Ovary (tissue), 9 donors: ENCODE measurements around the gene ETNK2. TPM values are rescaled to one million over a fixed set of nuclear protein-coding genes. Genes with fewer than 3 reads are reported as not detected.

Experiments used
- DNase-seq, 5 donors: peaks; one replicate each; pipeline ENCODE4 v3.0.0-alpha.2; 2019 to 2020
- H3K27ac ChIP-seq, 2 donors: fragments of 200-600 bp; one replicate each; pipeline versions ENCODE4 v1.5.1 to v1.8.0; 2019 to 2022
- H3K27me3 ChIP-seq: fragments of 200-600 bp; one replicate; pipeline ENCODE4 v1.8.0; 2022
- H3K36me3 ChIP-seq: fragments of 200-600 bp; sonication (generic); one replicate; pipeline ENCODE4 v1.5.1; 2019
- H3K4me1 ChIP-seq: one replicate; pipeline ENCODE4 v1.8.1; 2013; ENCODE audit warnings: mild to moderate bottlenecking, moderate library complexity; ENCODE audit not compliant: insufficient read depth
- H3K4me3 ChIP-seq: fragments of 200-600 bp; sonication (generic); one replicate; pipeline ENCODE4 v1.5.1; 2017
- H3K9me3 ChIP-seq, 2 donors: fragments of 200-600 bp in 1 of 2; sonication (generic) in 1 of 2; one replicate each; pipeline versions ENCODE4 v1.5.1 to v1.8.1; 2013 to 2019; ENCODE audit warnings: mild to moderate bottlenecking in 1 of 2, moderate library complexity in 1 of 2
- EP300 ChIP-seq: sonication (generic); formaldehyde crosslinking; IDR thresholded peaks from one replicate; pipeline ENCODE4 v1.6.1; 2017; ENCODE audit warnings: antibody characterized with exemption
- POLR2A ChIP-seq: fragments of 450-650 bp; IDR thresholded peaks from one replicate; pipeline ENCODE4 v1.6.1; 2017; ENCODE audit warnings: antibody characterized with exemption, mild to moderate bottlenecking, moderate library complexity
- WGBS, 3 donors: extraction: QIAGEN DNeasy Blood & Tissue Kit in 1 of 3; methylation state at CpG; one replicate each; pipeline versions ENCODE4 v1.1.5 to v1.1.7; 2013 to 2017; 5-methylcytosine and 5-hydroxymethylcytosine counted together
- intact Hi-C, 4 donors: fragments of 100-400 bp; cut with DNase I; formaldehyde crosslinking; loops; one replicate each; pipeline versions ENCODE4 v1.11.0 to v1.15.1; 2022 to 2023
- polyA plus RNA-seq, 2 donors: library from polyadenylated mRNA; stranded (reverse); fragments of 200-250 nt in 1 of 2; fragments of 350-450 nt in 1 of 2; fragmentation: Illumina TruSeq in 1 of 2; extraction: RNeasy Lipid Tissue Mini Kit (QIAGEN cat#74804) in 1 of 2; gene quantifications; one replicate each; pipeline ENCODE4 v1.2.3, GENCODE V29; 2013 to 2014
- total RNA-seq, 7 donors: library from RNA; depleted of rRNA in 2 of 7; stranded (reverse); fragments of >200 nt in 2 of 7; fragmentation: NEBNext Ultra II Directional in 3 of 7; extraction: Animal tissue kit (Norgen Biotek cat#: 25700) in 3 of 7; gene quantifications; one replicate each; pipeline versions ENCODE4 v1.1.0 to v1.2.4, GENCODE V29; 2016 to 2023
- TF ChIP-seq, protein P1 (sequence below), 3 donors: fragments of 450-650 bp in 2 of 3; fragments of 200-600 bp in 1 of 3; IDR thresholded peaks; one replicate each; pipeline versions ENCODE4 v1.5.1 to v1.8.0; 2016 to 2022; ENCODE audit warnings: antibody characterized with exemption in 3 of 3, mild to moderate bottlenecking in 1 of 3
- donor health status: DM: no; HTN: no; CAD: no; lungs with moderate emphysema.
- donor health status: DM: no; HTN: no; CAD: no.
- donor health status: Bipolar disorder and iron deficiency.
- donor health status: DM: yes; HTN: yes; CAD: no.
- donor health status: DM: no; HTN: no; CAD: no.
- donor health status: DM: yes; HTN: yes; CAD: no.

The ETNK2 gene
- total and polyA plus RNA-seq, 9 donors: 16.3 to 60.9 (median 40.3) TPM

DNA sequence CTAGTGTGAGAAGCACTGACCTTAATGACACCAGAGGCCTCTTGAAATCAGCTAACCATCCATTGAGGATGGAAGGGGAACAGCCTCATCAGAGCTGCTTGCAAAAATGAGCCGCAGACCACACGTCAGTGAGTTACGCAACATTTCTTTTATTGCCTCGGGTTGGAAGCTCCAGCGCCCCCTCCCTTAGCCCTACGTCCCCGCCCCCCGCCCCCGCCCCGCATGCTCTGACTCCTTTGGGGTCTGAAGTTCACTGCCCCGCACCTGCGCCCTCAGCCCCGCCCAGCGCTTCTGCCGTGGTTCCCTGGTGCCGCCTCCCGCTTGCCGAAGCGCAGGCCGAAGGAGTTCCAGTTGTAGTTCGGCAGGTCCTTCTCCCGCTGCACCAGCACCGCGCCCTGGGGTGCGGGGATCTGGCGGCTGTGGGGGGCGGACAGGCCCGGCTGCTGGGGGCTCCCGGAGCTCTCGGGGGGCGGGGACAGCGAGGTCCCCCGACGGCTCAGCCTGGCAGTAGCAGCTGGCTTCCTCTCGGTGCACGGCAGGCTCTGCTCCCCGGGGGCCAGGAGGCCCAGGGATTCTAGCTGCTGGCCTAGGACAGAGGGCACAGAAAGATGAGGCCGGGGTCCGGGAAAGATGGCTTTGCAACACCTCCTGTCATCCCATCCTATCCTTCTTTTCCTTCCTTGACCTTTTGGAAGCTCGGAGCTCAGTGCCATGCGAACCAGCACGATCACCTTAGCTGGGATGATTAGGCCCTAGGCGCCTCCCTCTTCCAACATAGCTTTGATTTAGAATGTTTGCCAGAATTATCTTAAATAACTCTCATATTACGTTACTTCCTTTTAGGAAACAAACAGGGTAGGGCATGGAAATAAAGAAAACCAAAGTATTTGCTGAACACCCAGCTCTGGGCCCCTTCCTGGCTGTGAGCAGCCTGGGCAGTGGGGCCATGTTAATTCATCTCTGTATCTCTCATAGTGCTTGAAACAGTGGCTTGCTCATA, 38.7 kb upstream of the ETNK2 start:
- 16 to 28% (median 21%) methylated on average over 23 to 43 of the region's 44 CpGs for WGBS, 3 donors
- intact Hi-C loops: no loop called here
- DNase-seq: peak; percentile 51 to 73 (median 69)
- no peaks in the 10 kb centered on the region for H3K9me3 ChIP-seq
- H3K4me1 ChIP-seq: peaks cover 3% of the 10 kb centered on the region
- peak overlapping the region; percentile 73 for H3K27ac ChIP-seq
- H3K36me3 ChIP-seq: no peaks in the 10 kb centered on the region
- no peaks in the 10 kb centered on the region for H3K27me3 ChIP-seq
- TF ChIP-seq POLR2A: no peak
- no peak overlapping the region for H3K4me3 ChIP-seq

DNA sequence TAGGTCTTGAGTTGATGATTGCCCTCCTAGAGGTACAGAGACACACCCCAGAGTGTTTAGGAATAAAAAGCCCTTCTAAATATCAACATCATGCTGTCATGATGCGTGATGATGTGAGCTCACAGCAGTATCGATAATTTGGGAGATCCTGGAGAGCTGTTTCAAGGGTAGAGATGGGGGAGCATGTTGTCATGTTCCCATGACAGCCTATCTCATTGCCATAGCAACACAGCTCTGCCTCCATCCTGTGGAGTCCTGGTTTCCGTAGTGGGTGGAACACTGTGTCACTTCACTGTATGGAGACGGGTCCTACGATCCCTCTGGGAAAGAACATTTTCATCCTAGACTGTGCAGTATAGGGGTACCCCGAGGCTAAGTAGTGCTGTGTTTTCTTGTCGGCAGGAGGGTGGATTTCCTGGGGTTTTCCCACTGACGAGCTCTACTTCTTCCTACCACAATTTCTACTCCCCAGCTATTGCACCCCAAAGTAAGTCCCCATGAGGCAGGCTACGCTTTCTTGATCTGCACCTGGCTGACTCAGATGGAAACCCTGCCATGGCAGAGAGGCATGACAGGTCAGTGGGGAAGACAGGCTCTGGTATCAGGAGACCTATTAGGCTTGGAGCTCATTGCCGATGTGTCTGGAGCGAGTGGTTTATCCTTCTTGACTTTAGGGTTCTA, 37.3 kb upstream of the ETNK2 start:
- Histone ChIP-seq H3K9me3 (no peaks in the 10 kb centered on the region), H3K36me3 (no peaks in the 10 kb centered on the region), H3K4me1 (peaks cover 3% of the 10 kb centered on the region), H3K4me3 (no peak overlapping the region), H3K27ac (no peak overlapping the region), H3K27me3 (no peaks in the 10 kb centered on the region)
- 84 to 88% (median 84%) methylated on average over 11 of the region's 11 CpGs for WGBS, 3 donors
- intact Hi-C loops: no loop called here
- peak in 1 of 5 donors; percentile 9 for DNase-seq
- TF ChIP-seq, protein P1, sequence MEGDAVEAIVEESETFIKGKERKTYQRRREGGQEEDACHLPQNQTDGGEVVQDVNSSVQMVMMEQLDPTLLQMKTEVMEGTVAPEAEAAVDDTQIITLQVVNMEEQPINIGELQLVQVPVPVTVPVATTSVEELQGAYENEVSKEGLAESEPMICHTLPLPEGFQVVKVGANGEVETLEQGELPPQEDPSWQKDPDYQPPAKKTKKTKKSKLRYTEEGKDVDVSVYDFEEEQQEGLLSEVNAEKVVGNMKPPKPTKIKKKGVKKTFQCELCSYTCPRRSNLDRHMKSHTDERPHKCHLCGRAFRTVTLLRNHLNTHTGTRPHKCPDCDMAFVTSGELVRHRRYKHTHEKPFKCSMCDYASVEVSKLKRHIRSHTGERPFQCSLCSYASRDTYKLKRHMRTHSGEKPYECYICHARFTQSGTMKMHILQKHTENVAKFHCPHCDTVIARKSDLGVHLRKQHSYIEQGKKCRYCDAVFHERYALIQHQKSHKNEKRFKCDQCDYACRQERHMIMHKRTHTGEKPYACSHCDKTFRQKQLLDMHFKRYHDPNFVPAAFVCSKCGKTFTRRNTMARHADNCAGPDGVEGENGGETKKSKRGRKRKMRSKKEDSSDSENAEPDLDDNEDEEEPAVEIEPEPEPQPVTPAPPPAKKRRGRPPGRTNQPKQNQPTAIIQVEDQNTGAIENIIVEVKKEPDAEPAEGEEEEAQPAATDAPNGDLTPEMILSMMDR (IDR thresholded peaks at IDR 0.05): no peak
- no peak for TF ChIP-seq POLR2A
- no peak for TF ChIP-seq EP300

DNA sequence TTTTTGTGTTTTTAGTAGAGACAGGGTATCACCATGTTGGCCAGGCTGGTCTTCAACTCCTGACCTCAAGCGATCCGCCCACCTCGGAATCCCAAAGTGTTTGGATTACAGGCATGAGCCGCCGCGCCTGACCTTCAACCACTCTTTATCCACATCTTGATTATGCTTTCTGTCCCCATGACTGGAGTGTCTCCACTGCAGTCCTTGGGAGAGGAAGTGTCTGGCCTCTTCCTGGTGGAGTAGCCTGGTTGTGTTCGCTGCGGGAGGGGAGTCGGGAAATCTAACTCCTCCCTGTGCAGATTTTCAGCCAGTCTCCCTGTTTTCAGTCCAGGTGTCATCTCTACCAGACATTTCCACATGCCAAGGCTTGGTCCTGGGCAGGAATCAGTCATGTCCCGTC, 34.8 kb upstream of the ETNK2 start:
- Histone ChIP-seq H3K4me1 (peaks cover 3% of the 10 kb centered on the region), H3K27ac (no peak overlapping the region), H3K4me3 (no peak overlapping the region), H3K9me3 (no peaks in the 10 kb centered on the region), H3K36me3 (no peaks in the 10 kb centered on the region), H3K27me3 (no peaks in the 10 kb centered on the region)
- intact Hi-C loops: no loop called here
- peak in 1 of 5 donors; percentile 4 for DNase-seq
- TF ChIP-seq EP300 (no peak), POLR2A (no peak)
- TF ChIP-seq, protein P1 (IDR thresholded peaks at IDR 0.05): no peak
- WGBS, 3 donors: 49 to 67% (median 52%) methylated on average over 10 of the region's 10 CpGs

DNA sequence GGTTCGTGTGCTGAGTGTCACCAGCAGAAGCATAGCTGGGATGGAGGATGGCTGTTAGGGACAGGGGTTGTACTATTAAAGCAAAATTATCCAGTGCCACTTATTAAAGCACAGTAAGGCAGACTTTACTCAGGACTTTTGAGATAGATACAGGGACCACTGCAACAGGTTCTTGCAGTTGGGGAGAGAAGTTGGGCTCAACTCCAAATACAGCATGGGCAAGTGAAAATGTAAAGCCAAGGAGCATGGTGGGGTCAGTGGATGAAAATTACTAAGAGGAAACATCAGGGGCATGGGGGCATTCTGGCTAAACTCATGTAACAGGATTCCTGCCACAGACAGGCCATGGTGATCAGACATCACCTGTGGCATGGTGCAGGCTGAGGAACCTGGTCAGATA, 29.3 kb upstream of the ETNK2 start:
- H3K4me1 ChIP-seq: no peaks in the 10 kb centered on the region
- H3K27ac ChIP-seq: no peak overlapping the region
- no peak for DNase-seq
- no peaks in the 10 kb centered on the region for H3K27me3 ChIP-seq
- 67 to 78% (median 70%) methylated on average over 1 of the region's 1 CpG for WGBS, 3 donors
- H3K9me3 ChIP-seq: no peaks in the 10 kb centered on the region
- intact Hi-C loops: no loop called here
- TF ChIP-seq, protein P1 (IDR thresholded peaks at IDR 0.05): no peak
- TF ChIP-seq EP300 (no peak), POLR2A (no peak)
- no peaks in the 10 kb centered on the region for H3K36me3 ChIP-seq
- H3K4me3 ChIP-seq: no peak overlapping the region
